Thoracic aorta (tissue), 2 donors: ENCODE data around the gene INSYN2B. TPM values are rescaled to one million over a fixed set of nuclear protein-coding genes. Genes with fewer than 3 reads are reported as not detected.

Experiments used
- ATAC-seq: fragments of 150-250 bp; one replicate; pipeline ENCODE4 v1.8.0; 2017; ENCODE audit warnings: low read depth; ENCODE audit not compliant: insufficient number of reproducible peaks, low FRiP score
- DNase-seq: peaks from one replicate; pipeline ENCODE4 v3.0.0-alpha.2; 2020; ENCODE audit warnings: low spot score
- H3K27ac ChIP-seq, 2 donors: fragments of 200-600 bp; sonication (generic); 1 replicate in 1 of 2; 2 replicates in 1 of 2; pipeline ENCODE4 v1.5.1; 2016; ENCODE audit warnings: mild to moderate bottlenecking in 2 of 2, moderate library complexity in 2 of 2
- H3K27me3 ChIP-seq: fragments of 200-600 bp; sonication (generic); replicated peaks from 2 replicates; pipeline ENCODE4 v1.6.0; 2016; ENCODE audit warnings: mild to moderate bottlenecking; ENCODE audit not compliant: insufficient read depth
- H3K36me3 ChIP-seq: fragments of 200-600 bp; sonication (generic); one replicate; pipeline ENCODE4 v1.5.1; 2016
- H3K4me1 ChIP-seq, 2 donors: fragments of 200-600 bp; sonication (generic); 1 replicate in 1 of 2; 2 replicates in 1 of 2; pipeline versions ENCODE4 v1.5.1 to v1.6.0; 2016; ENCODE audit warnings: low read depth in 2 of 2, mild to moderate bottlenecking in 1 of 2; ENCODE audit not compliant: control insufficient read depth in 1 of 2
- H3K4me3 ChIP-seq: fragments of 200-600 bp; sonication (generic); 2 replicates; pipeline ENCODE4 v1.5.1; 2016; ENCODE audit warnings: mild to moderate bottlenecking
- H3K9me3 ChIP-seq: fragments of 200-600 bp; sonication (generic); 2 replicates; pipeline ENCODE4 v1.5.1; 2016
- CTCF ChIP-seq: fragments of 200-600 bp; sonication (generic); IDR thresholded peaks from one replicate; pipeline ENCODE4 v1.5.1; 2019; ENCODE audit warnings: antibody characterized with exemption
- total RNA-seq, 2 donors: library from RNA; depleted of rRNA; stranded (reverse); fragments of >200 nt; gene quantifications; one replicate each; pipeline versions ENCODE4 v1.1.0 to v1.2.3, GENCODE V29; 2016

The INSYN2B gene
- total RNA-seq, 2 donors from 2014 or later = 1.1 TPM; not detected in 1

- no peak overlapping the region for H3K27ac ChIP-seq
- no peak for ATAC-seq
- no peaks in the 10 kb centered on the region for H3K9me3 ChIP-seq
- H3K4me3 ChIP-seq = no peak overlapping the region
- no peaks in the 10 kb centered on the region for H3K36me3 ChIP-seq
- no peaks in the 10 kb centered on the region for H3K27me3 ChIP-seq
- DNase-seq = no peak
- no peaks in the 10 kb centered on the region for H3K4me1 ChIP-seq
- TF ChIP-seq CTCF = no peak
Measured at GRCh38 chr5:169861934-169862333, 118.4 kb downstream of the INSYN2B start.

- H3K27ac ChIP-seq = no peak overlapping the region
- no peak for TF ChIP-seq CTCF
- no peaks in the 10 kb centered on the region for H3K4me1 ChIP-seq
- no peak for DNase-seq
- H3K9me3 ChIP-seq = no peaks in the 10 kb centered on the region
- no peak overlapping the region for H3K4me3 ChIP-seq
- no peak for ATAC-seq
- H3K27me3 ChIP-seq = no peaks in the 10 kb centered on the region
- no peaks in the 10 kb centered on the region for H3K36me3 ChIP-seq
Measured at GRCh38 chr5:169861433-169861832, 118.9 kb downstream of the INSYN2B start.

GRCh38 chr5:169860585-169860984 lies 119.7 kb downstream of the INSYN2B start:
- H3K4me3 ChIP-seq = no peak overlapping the region
- TF ChIP-seq CTCF = no peak
- H3K36me3 ChIP-seq = no peaks in the 10 kb centered on the region
- H3K27ac ChIP-seq = no peak overlapping the region
- no peaks in the 10 kb centered on the region for H3K9me3 ChIP-seq
- no peak for DNase-seq
- no peak for ATAC-seq
- H3K4me1 ChIP-seq = no peaks in the 10 kb centered on the region
- H3K27me3 ChIP-seq = no peaks in the 10 kb centered on the region

- no peaks in the 10 kb centered on the region for H3K36me3 ChIP-seq
- H3K27me3 ChIP-seq = no peaks in the 10 kb centered on the region
- H3K4me3 ChIP-seq = no peak overlapping the region
- H3K9me3 ChIP-seq = no peaks in the 10 kb centered on the region
- H3K4me1 ChIP-seq = no peaks in the 10 kb centered on the region
- no peak for ATAC-seq
- TF ChIP-seq CTCF = no peak
- no peak overlapping the region for H3K27ac ChIP-seq
- no peak for DNase-seq
Measured at GRCh38 chr5:169856571-169856970, 123.7 kb downstream of the INSYN2B start.

GRCh38 chr5:169851321-169851850 lies 128.9 kb downstream of the INSYN2B start:
- Histone ChIP-seq H3K9me3 (no peaks in the 10 kb centered on the region), H3K4me1 (no peaks in the 10 kb centered on the region), H3K27me3 (no peaks in the 10 kb centered on the region), H3K4me3 (no peak overlapping the region), H3K36me3 (no peaks in the 10 kb centered on the region), H3K27ac (no peak overlapping the region)
- no peak for ATAC-seq
- no peak for TF ChIP-seq CTCF
- no peak for DNase-seq
